ENCODE data around the gene HAUS2. TPM values are rescaled to one million over a fixed set of nuclear protein-coding genes. Genes with fewer than 3 reads are reported as not detected.

HAUS2 gene
- polyA plus RNA-seq, 4 donors: 5.4 to 16.1 (median 12.7) TPM

DNA sequence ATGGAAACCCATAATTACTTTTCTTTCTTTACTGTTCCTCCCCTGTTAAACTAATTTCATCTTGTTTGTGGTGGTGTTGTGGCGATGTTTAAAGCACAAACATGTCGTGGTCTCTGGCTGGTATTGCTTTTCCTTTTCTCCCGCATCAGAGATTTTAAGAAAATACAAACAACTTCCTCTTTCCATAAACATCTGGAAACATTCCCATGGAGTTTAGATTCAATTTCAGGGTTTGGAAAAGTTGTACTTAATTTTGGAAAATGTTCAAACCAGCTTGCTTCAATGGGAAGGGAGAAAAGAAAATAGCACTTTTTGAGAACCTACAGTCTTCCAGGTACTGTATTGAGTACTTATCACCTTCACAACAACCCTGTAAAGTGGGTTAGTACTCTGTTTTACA lies 57.2 kb downstream of the HAUS2 start:
- H3K9me3 ChIP-seq (ENCODE audit: control insufficient read depth in 2 of 2, insufficient read depth in 1 of 2, low read depth in 1 of 2, low read length in 1 of 2): peaks cover 0 to 15% of the 10 kb centered on the region in 2 donors
- FAIRE-seq (no peak), DNase-seq (no peak)
- H3K27me3 ChIP-seq (ENCODE audit: control insufficient read depth in 3 of 3, insufficient read depth in 3 of 3, low read length in 3 of 3): no peaks in the 10 kb centered on the region
- H3K36me3 ChIP-seq (ENCODE audit: control insufficient read depth in 3 of 3, insufficient read depth in 2 of 3, low read depth in 1 of 3, low read length in 3 of 3): no peaks in the 10 kb centered on the region
- WGBS, 3 donors: 50 to 81% (median 72%) methylated on average over 3 of the region's 3 CpGs
- H3K27ac ChIP-seq (ENCODE audit: low read depth in 1 of 3, low read length in 2 of 3): peak overlapping the region in 2 of 3 donors; percentile 53 to 66
- H3K4me3 ChIP-seq (ENCODE audit: low read depth in 1 of 3, low read length in 3 of 3): no peak overlapping the region
- peaks cover 0 to 3% (median 0%) of the 10 kb centered on the region in 3 donors for H3K4me1 ChIP-seq (ENCODE audit: control insufficient read depth in 3 of 3, insufficient read depth in 2 of 3, low read depth in 1 of 3, low read length in 2 of 3)

DNA sequence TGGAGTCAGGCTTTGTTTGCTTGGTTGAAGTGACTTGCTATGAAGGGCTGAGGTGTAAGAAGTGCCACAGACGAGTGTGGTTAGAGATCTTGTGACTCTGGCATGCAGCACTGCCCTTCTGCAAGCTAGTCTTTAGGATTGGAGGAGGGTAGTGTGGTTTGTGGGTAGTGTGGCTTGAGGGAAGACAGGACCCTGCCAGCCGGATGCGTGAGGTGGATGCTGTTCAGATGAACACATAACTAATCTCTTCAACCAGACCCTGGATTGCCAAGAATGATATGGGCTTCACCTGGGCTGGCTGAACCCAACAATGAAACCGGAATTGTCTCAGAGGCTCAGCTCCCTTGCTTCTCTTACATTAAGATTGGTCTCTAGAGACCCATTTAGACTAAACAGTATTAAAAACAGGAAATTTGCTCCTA lies 59.5 kb downstream of the HAUS2 start:
- 52 to 79% (median 55%) methylated on average over 4 of the region's 4 CpGs for WGBS, 3 donors
- Histone ChIP-seq H3K9me3 (ENCODE audit: control insufficient read depth in 2 of 2, insufficient read depth in 1 of 2, low read depth in 1 of 2, low read length in 1 of 2) (peaks cover 0 to 5% of the 10 kb centered on the region in 2 donors), H3K4me1 (ENCODE audit: control insufficient read depth in 3 of 3, insufficient read depth in 2 of 3, low read depth in 1 of 3, low read length in 2 of 3) (peaks cover 0 to 3% (median 0%) of the 10 kb centered on the region in 3 donors), H3K27ac (ENCODE audit: low read depth in 1 of 3, low read length in 2 of 3) (peak overlapping the region in 1 of 3 donors; percentile 26), H3K27me3 (ENCODE audit: control insufficient read depth in 3 of 3, insufficient read depth in 3 of 3, low read length in 3 of 3) (no peaks in the 10 kb centered on the region), H3K36me3 (ENCODE audit: control insufficient read depth in 3 of 3, insufficient read depth in 2 of 3, low read depth in 1 of 3, low read length in 3 of 3) (no peaks in the 10 kb centered on the region), H3K4me3 (ENCODE audit: low read depth in 1 of 3, low read length in 3 of 3) (no peak overlapping the region)
- DNase-seq (peak in 1 of 2 donors; percentile 9), FAIRE-seq (no peak)

DNA sequence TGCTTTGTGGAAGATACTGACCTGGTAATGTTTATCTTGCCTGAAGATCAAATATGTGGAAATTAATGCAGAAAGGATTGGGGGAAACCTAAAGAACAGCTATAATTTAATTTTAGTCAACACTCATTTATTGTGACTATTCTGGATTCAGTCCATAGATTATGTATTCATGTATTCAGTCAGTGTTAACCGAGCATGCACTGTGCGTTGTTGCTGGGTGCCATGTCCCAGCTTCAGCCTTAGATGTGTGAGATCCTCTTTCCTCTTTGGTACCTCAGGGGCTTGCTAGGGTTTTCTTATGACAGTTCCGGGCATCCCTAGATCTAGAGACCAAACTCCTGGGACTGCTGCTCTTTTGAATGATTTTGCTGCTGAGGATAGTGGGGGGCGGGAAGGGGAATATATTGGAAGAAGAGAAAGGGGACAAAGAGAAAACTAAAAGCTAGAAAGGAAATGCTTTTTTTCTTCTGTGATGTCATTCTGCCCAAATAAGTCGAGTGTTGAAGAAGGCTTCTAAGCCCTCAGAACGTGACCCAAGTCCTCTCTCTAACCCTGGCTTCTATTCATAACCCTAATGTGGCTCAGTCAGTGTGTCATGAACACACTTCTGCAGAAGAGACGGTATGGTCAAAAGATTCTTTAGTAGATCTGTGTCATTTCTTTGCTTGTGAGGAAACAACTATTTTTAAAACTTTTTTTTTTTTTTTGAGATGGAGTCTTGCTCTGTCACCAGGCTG lies 60.3 kb downstream of the HAUS2 start:
- Histone ChIP-seq H3K9me3 (ENCODE audit: control insufficient read depth in 2 of 2, insufficient read depth in 1 of 2, low read depth in 1 of 2, low read length in 1 of 2) (no peaks in the 10 kb centered on the region), H3K27ac (ENCODE audit: low read depth in 1 of 3, low read length in 2 of 3) (no peak overlapping the region), H3K36me3 (ENCODE audit: control insufficient read depth in 3 of 3, insufficient read depth in 2 of 3, low read depth in 1 of 3, low read length in 3 of 3) (no peaks in the 10 kb centered on the region), H3K27me3 (ENCODE audit: control insufficient read depth in 3 of 3, insufficient read depth in 3 of 3, low read length in 3 of 3) (no peaks in the 10 kb centered on the region), H3K4me1 (ENCODE audit: control insufficient read depth in 3 of 3, insufficient read depth in 2 of 3, low read depth in 1 of 3, low read length in 2 of 3) (peaks cover 0 to 3% (median 0%) of the 10 kb centered on the region in 3 donors), H3K4me3 (ENCODE audit: low read depth in 1 of 3, low read length in 3 of 3) (no peak overlapping the region)
- DNase-seq (no peak), FAIRE-seq (no peak)
- WGBS, 3 donors: 60 to 78% (median 61%) methylated on average over 7 of the region's 7 CpGs

DNA sequence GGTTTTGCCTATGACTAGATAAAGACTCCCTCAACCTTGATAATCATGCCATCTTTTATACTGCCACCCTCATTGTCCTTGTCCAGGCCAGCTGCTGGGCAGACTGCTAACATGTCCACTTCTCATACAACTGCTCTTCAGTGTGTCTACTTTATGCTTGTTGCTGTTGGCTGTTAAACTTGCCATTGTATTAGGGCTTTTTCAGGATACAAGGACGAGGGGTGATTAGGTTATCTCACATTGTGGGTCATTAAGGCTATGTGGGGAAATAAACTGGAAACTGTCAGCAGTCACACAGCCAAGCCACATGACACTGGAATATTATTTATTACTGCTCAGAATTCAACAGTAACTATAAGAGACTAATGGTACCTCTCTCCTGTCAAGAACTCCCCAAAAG lies 62.9 kb downstream of the HAUS2 start:
- Histone ChIP-seq H3K4me3 (ENCODE audit: low read depth in 1 of 3, low read length in 3 of 3) (no peak overlapping the region), H3K9me3 (ENCODE audit: control insufficient read depth in 2 of 2, insufficient read depth in 1 of 2, low read depth in 1 of 2, low read length in 1 of 2) (no peaks in the 10 kb centered on the region), H3K4me1 (ENCODE audit: control insufficient read depth in 3 of 3, insufficient read depth in 2 of 3, low read depth in 1 of 3, low read length in 2 of 3) (no peaks in the 10 kb centered on the region), H3K36me3 (ENCODE audit: control insufficient read depth in 3 of 3, insufficient read depth in 2 of 3, low read depth in 1 of 3, low read length in 3 of 3) (no peaks in the 10 kb centered on the region), H3K27ac (ENCODE audit: low read depth in 1 of 3, low read length in 2 of 3) (no peak overlapping the region), H3K27me3 (ENCODE audit: control insufficient read depth in 3 of 3, insufficient read depth in 3 of 3, low read length in 3 of 3) (no peaks in the 10 kb centered on the region)
- FAIRE-seq: no peak
- no peak for DNase-seq
- WGBS, 3 donors: 48 to 57% (median 54%) methylated on average over 1 of the region's 1 CpG

DNA sequence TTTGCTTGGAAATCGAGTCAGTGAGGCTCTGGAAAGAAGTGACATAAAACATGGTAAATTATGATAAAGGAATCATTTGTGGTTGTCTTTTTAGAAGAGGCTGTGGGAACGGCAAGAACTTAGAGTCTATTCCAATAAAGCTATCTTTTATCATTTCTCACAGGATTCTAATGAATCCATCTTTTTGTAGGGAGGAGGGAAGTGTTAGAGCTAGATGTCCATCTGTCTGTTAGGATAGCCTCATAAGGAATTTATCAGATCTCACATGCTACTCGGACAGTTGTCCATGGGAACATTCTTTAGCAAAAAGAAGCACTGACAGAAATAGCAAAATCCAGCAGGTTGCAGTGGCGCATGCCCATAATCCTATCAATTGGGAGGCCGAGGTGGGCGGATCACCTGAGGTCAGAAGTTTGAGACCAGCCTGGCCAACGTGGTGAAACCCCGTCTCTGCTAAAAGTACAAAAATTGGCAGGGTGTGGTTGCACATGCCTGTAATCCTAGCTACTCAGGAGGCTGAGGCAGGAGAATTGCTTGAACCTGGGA lies 63.8 kb downstream of the HAUS2 start:
- no peak overlapping the region for H3K4me3 ChIP-seq (ENCODE audit: low read depth in 1 of 3, low read length in 3 of 3)
- 86 to 87% (median 87%) methylated on average over 8 of the region's 8 CpGs for whole genome bisulfite sequencing, 3 donors
- DNase-seq: no peak
- H3K9me3 ChIP-seq (ENCODE audit: control insufficient read depth in 2 of 2, insufficient read depth in 1 of 2, low read depth in 1 of 2, low read length in 1 of 2): no peaks in the 10 kb centered on the region
- no peaks in the 10 kb centered on the region for H3K36me3 ChIP-seq (ENCODE audit: control insufficient read depth in 3 of 3, insufficient read depth in 2 of 3, low read depth in 1 of 3, low read length in 3 of 3)
- no peak for FAIRE-seq
- H3K4me1 ChIP-seq (ENCODE audit: control insufficient read depth in 3 of 3, insufficient read depth in 2 of 3, low read depth in 1 of 3, low read length in 2 of 3): no peaks in the 10 kb centered on the region
- H3K27ac ChIP-seq (ENCODE audit: low read depth in 1 of 3, low read length in 2 of 3): no peak overlapping the region
- no peaks in the 10 kb centered on the region for H3K27me3 ChIP-seq (ENCODE audit: control insufficient read depth in 3 of 3, insufficient read depth in 3 of 3, low read length in 3 of 3)

DNA sequence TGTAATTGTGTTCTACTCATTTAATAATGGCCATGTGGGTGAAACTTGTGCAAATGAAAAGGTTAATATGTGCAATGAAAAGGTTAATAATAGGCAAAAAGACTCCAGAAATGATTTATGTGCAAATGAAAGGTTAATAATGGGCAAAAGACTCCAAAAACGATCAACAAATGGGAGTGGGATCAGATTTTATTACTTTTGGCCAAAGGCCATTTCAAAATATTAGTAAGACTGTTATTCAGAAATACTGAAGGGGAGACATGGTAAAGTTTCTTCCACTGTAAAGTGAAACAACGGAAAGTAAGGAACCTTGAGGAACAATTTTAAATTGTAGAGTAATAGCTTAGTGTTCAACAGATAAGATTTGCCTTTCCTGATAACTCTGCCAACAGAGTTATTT lies 67.5 kb downstream of the HAUS2 start:
- Histone ChIP-seq H3K9me3 (ENCODE audit: control insufficient read depth in 2 of 2, insufficient read depth in 1 of 2, low read depth in 1 of 2, low read length in 1 of 2) (no peaks in the 10 kb centered on the region), H3K36me3 (ENCODE audit: control insufficient read depth in 3 of 3, insufficient read depth in 2 of 3, low read depth in 1 of 3, low read length in 3 of 3) (peaks cover 0 to 3% (median 0%) of the 10 kb centered on the region in 3 donors), H3K4me3 (ENCODE audit: low read depth in 1 of 3, low read length in 3 of 3) (no peak overlapping the region), H3K27me3 (ENCODE audit: control insufficient read depth in 3 of 3, insufficient read depth in 3 of 3, low read length in 3 of 3) (no peaks in the 10 kb centered on the region), H3K4me1 (ENCODE audit: control insufficient read depth in 3 of 3, insufficient read depth in 2 of 3, low read depth in 1 of 3, low read length in 2 of 3) (no peaks in the 10 kb centered on the region), H3K27ac (ENCODE audit: low read depth in 1 of 3, low read length in 2 of 3) (no peak overlapping the region)
- 17 to 35% (median 19%) methylated on average over 2 of the region's 2 CpGs for WGBS, 3 donors
- FAIRE-seq (no peak), DNase-seq (no peak)

Other genes with a start within 250 kb of the HAUS2 start
- gene CAPN3, start 189.3 kb upstream of the HAUS2 start, polyA plus RNA-seq: 100 to 1,000 TPM in 1 of 4 donors, 10 to 100 TPM in 2, 1 to 10 TPM in 1; 5.2 to 248 (median 18.6) TPM
- gene ZNF106, start 57.7 kb upstream of the HAUS2 start, polyA plus RNA-seq: 10 to 100 TPM in 3 of 4 donors, 1 to 10 TPM in 1; 8.3 to 29.4 (median 13.5) TPM
- 100 to 1,000 TPM in 2 of 4 donors, 10 to 100 TPM in 2; 39.6 to 163 (median 113) TPM for gene SNAP23, start 53.2 kb upstream of the HAUS2 start, polyA plus RNA-seq
- gene LRRC57, start within 50 bp of the HAUS2 start, polyA plus RNA-seq: 10 to 100 TPM in 2 of 4 donors, 1 to 10 TPM in 2; 7.6 to 22.6 (median 13.3) TPM
- 1 to 10 TPM in 2 of 4 donors, under 1 TPM in 2; under 0.01 to 5.0 (median 1.9) TPM for gene STARD9, start 26.8 kb downstream of the HAUS2 start, polyA plus RNA-seq
- 10 to 100 TPM in 1 of 4 donors, 1 to 10 TPM in 3; 3.1 to 17.1 (median 5.9) TPM for gene CDAN1, start 188.3 kb downstream of the HAUS2 start, polyA plus RNA-seq